HepG2 (cell line): Measurements from ENCODE around the gene ZBTB26. TPM values are rescaled to one million over a fixed set of nuclear protein-coding genes. Genes with fewer than 3 reads are reported as not detected.
A peak's percentile ranks its signal among the peaks of the same experiment; 100 is the strongest.

Experiments used
- DMAP1 ChIP-seq: IDR thresholded peaks from 2 replicates; pipeline ENCODE4 v1.6.1; 2016
- FIP1L1 ChIP-seq: fragments of 200-400 bp; formaldehyde crosslinking; IDR thresholded peaks from 2 replicates; pipeline ENCODE4 v1.6.1; 2018; ENCODE audit warnings: low read depth, mild to moderate bottlenecking, low read length, moderate library complexity, borderline replicate concordance; ENCODE audit not compliant: insufficient read depth
- JARID2 ChIP-seq: sonication (generic); formaldehyde crosslinking; IDR thresholded peaks from 2 replicates; pipeline ENCODE4 v1.8.1; 2023; ENCODE audit warnings: missing genetic modification reagents, inconsistent platforms; ENCODE audit not compliant: insufficient replicate concordance
- KDM6A ChIP-seq: IDR thresholded peaks from 2 replicates; pipeline ENCODE4 v1.6.1; 2016; ENCODE audit warnings: low read depth
- NFATC3 ChIP-seq: sonication (generic); formaldehyde crosslinking; IDR thresholded peaks from 2 replicates; pipeline ENCODE4 v1.5.1; 2020; ENCODE audit warnings: mild to moderate bottlenecking, missing genetic modification reagents
- PCBP2 ChIP-seq: fragments of 200-400 bp; formaldehyde crosslinking; optimal IDR thresholded peaks from 2 replicates; pipeline ENCODE3; 2018; ENCODE audit warnings: low read length, low read depth; ENCODE audit not compliant: poor library complexity, severe bottlenecking
- SIX4 ChIP-seq: sonication (generic); formaldehyde crosslinking; IDR thresholded peaks from 2 replicates; pipeline ENCODE4 v1.4.0; 2020; ENCODE audit warnings: missing genetic modification reagents
- TCF7 ChIP-seq: sonication (generic); IDR thresholded peaks from 2 replicates; pipeline ENCODE4 v1.6.1; 2016; ENCODE audit warnings: antibody characterized with exemption, low read depth
- TCF7L2 ChIP-seq: IDR thresholded peaks from 2 replicates; pipeline ENCODE4 v1.6.1; 2011; ENCODE audit warnings: mild to moderate bottlenecking, low read depth, low read length, moderate library complexity
- ZBTB3 ChIP-seq: sonication (generic); formaldehyde crosslinking; IDR thresholded peaks from 2 replicates; pipeline ENCODE4 v1.4.0; 2020; ENCODE audit warnings: low read depth, mild to moderate bottlenecking, moderate library complexity, missing genetic modification reagents, borderline replicate concordance
- ZNF33B ChIP-seq: sonication (generic); formaldehyde crosslinking; IDR thresholded peaks from 2 replicates; pipeline ENCODE4 v1.5.1; 2020; ENCODE audit warnings: mild to moderate bottlenecking, missing genetic modification reagents
- ZNF367 ChIP-seq: sonication (generic); formaldehyde crosslinking; IDR thresholded peaks from 2 replicates; pipeline ENCODE4 v1.4.0; 2020; ENCODE audit warnings: missing genetic modification reagents, borderline replicate concordance
- ZNF589 ChIP-seq: sonication (generic); formaldehyde crosslinking; conservative IDR thresholded peaks from 2 replicates; pipeline ENCODE4 v1.8.0; 2022; ENCODE audit warnings: mild to moderate bottlenecking, moderate library complexity, missing genetic modification reagents
- ZNF766 ChIP-seq: sonication (generic); formaldehyde crosslinking; IDR thresholded peaks from 2 replicates; pipeline ENCODE4 v1.5.0; 2020; ENCODE audit warnings: missing genetic modification reagents, borderline replicate concordance
- polyA plus RNA-seq, 8 experiments: library from polyadenylated mRNA; depleted of rRNA in 3 of 8; stranded (reverse) in 7 of 8; unstranded in 1 of 8; fragments of >200 nt; fragmentation: Illumina TruSeq in 4 of 8; extraction: Trizol in 4 of 8; gene quantifications; 2 replicates each; pipeline versions ENCODE4 v1.2.1 to v1.2.3, GENCODE V29; 2011 to 2016; ENCODE audit warnings: low read depth in 4 of 8, missing spikeins in 1 of 8, mixed read lengths in 1 of 8; ENCODE audit not compliant: insufficient read depth in 1 of 8
- total RNA-seq, 5 experiments: library from RNA; depleted of rRNA; stranded (reverse); fragments of >200 nt; fragmentation: Illumina TruSeq; extraction: Trizol; gene quantifications; 2 replicates each; pipeline ENCODE4 v1.2.3, GENCODE V29; 2016; ENCODE audit warnings: low read depth in 1 of 5
- TF ChIP-seq, protein P1 (sequence below): sonication (generic); formaldehyde crosslinking; IDR thresholded peaks from 2 replicates; pipeline ENCODE4 v1.4.0; 2020; ENCODE audit warnings: missing genetic modification reagents
- TF ChIP-seq, protein P2 (sequence below): IDR thresholded peaks from 2 replicates; pipeline ENCODE4 v1.6.1; 2016; ENCODE audit warnings: missing compliant biosample characterization, missing genetic modification reagents, borderline replicate concordance
- TF ChIP-seq, protein P3 (sequence below): IDR thresholded peaks from 2 replicates; pipeline ENCODE4 v1.6.1; 2016; ENCODE audit warnings: mild to moderate bottlenecking
- TF ChIP-seq, protein P4 (sequence below): sonication (generic); formaldehyde crosslinking; IDR thresholded peaks from 2 replicates; pipeline ENCODE4 v1.9.0; 2022; ENCODE audit warnings: low read depth, missing genetic modification reagents
- TF ChIP-seq, protein P5 (sequence below): sonication (generic); formaldehyde crosslinking; IDR thresholded peaks from 2 replicates; pipeline ENCODE4 v1.4.0; 2020; ENCODE audit warnings: missing genetic modification reagents

Gene ZBTB26
- total and polyA plus RNA-seq, 2 of the 13 experiments (the other 11 are each of a cell fraction or from before 2014, with no cell fraction given): 4.5 to 8.6 TPM

DNA sequence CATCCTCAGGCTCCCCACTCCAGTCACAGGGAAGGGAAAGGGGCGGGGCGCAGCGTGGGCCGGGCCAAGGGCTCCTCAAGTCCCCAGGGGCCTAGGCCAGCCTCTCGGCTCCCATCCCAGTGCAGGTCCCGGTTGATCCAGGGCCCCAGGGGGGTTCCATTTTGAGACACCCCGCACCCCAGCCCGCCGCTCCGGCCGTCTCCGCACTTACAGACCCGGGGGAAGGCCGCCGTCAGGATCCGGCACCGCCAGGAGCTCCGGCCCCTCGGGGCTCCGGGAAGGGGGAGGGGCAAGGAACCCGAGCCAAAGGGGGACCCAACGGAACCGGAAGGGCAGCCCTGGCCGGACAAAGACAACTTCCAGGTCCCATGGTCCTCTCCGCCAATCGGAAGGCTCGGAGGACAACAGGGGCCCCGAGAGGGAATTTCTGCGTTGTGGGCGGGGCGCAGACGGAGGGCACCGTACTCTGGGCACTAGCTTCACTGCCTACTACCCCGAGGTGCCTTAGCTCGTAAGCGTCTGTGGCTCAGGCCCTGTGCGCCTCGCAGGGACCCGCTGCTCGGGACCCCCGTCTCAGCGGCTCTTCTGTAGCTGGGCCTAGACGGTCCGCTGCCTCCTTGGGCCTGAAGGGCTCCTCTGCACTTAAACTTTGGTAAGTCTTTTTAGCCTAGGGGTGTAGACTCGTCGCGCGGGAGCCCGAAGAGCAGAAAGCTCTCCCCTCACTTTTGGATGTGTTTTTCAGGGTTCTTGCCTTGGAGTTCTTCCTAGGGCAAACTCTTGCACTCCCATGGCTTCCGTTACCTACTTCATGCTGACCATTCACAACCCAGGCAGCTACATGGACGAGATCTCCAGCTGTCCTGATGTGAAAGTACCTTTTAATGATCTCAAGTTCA is at the start of gene ZBTB26 (continued):
- TF ChIP-seq, protein P1, sequence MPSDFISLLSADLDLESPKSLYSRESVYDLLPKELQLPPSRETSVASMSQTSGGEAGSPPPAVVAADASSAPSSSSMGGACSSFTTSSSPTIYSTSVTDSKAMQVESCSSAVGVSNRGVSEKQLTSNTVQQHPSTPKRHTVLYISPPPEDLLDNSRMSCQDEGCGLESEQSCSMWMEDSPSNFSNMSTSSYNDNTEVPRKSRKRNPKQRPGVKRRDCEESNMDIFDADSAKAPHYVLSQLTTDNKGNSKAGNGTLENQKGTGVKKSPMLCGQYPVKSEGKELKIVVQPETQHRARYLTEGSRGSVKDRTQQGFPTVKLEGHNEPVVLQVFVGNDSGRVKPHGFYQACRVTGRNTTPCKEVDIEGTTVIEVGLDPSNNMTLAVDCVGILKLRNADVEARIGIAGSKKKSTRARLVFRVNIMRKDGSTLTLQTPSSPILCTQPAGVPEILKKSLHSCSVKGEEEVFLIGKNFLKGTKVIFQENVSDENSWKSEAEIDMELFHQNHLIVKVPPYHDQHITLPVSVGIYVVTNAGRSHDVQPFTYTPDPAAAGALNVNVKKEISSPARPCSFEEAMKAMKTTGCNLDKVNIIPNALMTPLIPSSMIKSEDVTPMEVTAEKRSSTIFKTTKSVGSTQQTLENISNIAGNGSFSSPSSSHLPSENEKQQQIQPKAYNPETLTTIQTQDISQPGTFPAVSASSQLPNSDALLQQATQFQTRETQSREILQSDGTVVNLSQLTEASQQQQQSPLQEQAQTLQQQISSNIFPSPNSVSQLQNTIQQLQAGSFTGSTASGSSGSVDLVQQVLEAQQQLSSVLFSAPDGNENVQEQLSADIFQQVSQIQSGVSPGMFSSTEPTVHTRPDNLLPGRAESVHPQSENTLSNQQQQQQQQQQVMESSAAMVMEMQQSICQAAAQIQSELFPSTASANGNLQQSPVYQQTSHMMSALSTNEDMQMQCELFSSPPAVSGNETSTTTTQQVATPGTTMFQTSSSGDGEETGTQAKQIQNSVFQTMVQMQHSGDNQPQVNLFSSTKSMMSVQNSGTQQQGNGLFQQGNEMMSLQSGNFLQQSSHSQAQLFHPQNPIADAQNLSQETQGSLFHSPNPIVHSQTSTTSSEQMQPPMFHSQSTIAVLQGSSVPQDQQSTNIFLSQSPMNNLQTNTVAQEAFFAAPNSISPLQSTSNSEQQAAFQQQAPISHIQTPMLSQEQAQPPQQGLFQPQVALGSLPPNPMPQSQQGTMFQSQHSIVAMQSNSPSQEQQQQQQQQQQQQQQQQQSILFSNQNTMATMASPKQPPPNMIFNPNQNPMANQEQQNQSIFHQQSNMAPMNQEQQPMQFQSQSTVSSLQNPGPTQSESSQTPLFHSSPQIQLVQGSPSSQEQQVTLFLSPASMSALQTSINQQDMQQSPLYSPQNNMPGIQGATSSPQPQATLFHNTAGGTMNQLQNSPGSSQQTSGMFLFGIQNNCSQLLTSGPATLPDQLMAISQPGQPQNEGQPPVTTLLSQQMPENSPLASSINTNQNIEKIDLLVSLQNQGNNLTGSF (CRISPR knock-in tag): no peak
- no peak for TF ChIP-seq NFATC3 (CRISPR knock-in tag)
- 0 out of 2 replicates have a peak, but pooled peaks have one; percentile 38 for TF ChIP-seq ZNF766 (CRISPR knock-in tag)
- TF ChIP-seq ZNF33B (CRISPR knock-in tag): peak; percentile 58; the same call in 1 of the 2 replicates
- peak; percentile 13; the same call in 1 of the 2 replicates for TF ChIP-seq ZBTB3 (CRISPR knock-in tag)
- TF ChIP-seq, protein P2, sequence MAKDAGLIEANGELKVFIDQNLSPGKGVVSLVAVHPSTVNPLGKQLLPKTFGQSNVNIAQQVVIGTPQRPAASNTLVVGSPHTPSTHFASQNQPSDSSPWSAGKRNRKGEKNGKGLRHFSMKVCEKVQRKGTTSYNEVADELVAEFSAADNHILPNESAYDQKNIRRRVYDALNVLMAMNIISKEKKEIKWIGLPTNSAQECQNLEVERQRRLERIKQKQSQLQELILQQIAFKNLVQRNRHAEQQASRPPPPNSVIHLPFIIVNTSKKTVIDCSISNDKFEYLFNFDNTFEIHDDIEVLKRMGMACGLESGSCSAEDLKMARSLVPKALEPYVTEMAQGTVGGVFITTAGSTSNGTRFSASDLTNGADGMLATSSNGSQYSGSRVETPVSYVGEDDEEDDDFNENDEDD (CRISPR knock-in tag): peak; percentile 44; the same call in 1 of the 2 replicates
- no peak for TF ChIP-seq JARID2 (CRISPR knock-in tag)
- TF ChIP-seq FIP1L1: no peak
- TF ChIP-seq, protein P3, sequence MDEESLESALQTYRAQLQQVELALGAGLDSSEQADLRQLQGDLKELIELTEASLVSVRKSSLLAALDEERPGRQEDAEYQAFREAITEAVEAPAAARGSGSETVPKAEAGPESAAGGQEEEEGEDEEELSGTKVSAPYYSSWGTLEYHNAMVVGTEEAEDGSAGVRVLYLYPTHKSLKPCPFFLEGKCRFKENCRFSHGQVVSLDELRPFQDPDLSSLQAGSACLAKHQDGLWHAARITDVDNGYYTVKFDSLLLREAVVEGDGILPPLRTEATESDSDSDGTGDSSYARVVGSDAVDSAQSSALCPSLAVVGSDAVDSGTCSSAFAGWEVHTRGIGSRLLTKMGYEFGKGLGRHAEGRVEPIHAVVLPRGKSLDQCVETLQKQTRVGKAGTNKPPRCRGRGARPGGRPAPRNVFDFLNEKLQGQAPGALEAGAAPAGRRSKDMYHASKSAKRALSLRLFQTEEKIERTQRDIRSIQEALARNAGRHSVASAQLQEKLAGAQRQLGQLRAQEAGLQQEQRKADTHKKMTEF (CRISPR knock-in tag): peak; percentile 83; the same call in 1 of the 2 replicates
- TF ChIP-seq TCF7: no peak
- TF ChIP-seq, protein P4, sequence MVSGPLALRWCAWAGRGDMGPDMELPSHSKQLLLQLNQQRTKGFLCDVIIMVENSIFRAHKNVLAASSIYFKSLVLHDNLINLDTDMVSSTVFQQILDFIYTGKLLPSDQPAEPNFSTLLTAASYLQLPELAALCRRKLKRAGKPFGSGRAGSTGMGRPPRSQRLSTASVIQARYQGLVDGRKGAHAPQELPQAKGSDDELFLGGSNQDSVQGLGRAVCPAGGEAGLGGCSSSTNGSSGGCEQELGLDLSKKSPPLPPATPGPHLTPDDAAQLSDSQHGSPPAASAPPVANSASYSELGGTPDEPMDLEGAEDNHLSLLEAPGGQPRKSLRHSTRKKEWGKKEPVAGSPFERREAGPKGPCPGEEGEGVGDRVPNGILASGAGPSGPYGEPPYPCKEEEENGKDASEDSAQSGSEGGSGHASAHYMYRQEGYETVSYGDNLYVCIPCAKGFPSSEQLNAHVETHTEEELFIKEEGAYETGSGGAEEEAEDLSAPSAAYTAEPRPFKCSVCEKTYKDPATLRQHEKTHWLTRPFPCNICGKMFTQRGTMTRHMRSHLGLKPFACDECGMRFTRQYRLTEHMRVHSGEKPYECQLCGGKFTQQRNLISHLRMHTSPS (CRISPR knock-in tag): peak; percentile 73
- no peak for TF ChIP-seq ZNF367 (CRISPR knock-in tag)
- no peak for TF ChIP-seq TCF7L2
- TF ChIP-seq, protein P5, sequence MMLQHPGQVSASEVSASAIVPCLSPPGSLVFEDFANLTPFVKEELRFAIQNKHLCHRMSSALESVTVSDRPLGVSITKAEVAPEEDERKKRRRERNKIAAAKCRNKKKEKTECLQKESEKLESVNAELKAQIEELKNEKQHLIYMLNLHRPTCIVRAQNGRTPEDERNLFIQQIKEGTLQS (CRISPR knock-in tag): no peak
- peak; percentile 68 for TF ChIP-seq DMAP1 (CRISPR knock-in tag)
- TF ChIP-seq ZNF589 (CRISPR knock-in tag): no peak
- no peak for TF ChIP-seq PCBP2
- TF ChIP-seq KDM6A: no peak
- peak; percentile 39; the same call in 1 of the 2 replicates for TF ChIP-seq SIX4 (CRISPR knock-in tag)
